ENCODE data around the gene UNC13C. TPM values are rescaled to one million over a fixed set of nuclear protein-coding genes. Genes with fewer than 3 reads are reported as not detected.
"Not testable (repeated sequence)": the region's sequence is repeated elsewhere in the genome, so short reads cannot be mapped to it uniquely, and the experiment has no call there.

The UNC13C gene
- 0.12 TPM for polyA plus RNA-seq (2013, experiment 1 of 2; ENCODE audit: insufficient read length)
- polyA plus RNA-seq (2013, experiment 2 of 2; ENCODE audit: insufficient read length), result not detected

DNA sequence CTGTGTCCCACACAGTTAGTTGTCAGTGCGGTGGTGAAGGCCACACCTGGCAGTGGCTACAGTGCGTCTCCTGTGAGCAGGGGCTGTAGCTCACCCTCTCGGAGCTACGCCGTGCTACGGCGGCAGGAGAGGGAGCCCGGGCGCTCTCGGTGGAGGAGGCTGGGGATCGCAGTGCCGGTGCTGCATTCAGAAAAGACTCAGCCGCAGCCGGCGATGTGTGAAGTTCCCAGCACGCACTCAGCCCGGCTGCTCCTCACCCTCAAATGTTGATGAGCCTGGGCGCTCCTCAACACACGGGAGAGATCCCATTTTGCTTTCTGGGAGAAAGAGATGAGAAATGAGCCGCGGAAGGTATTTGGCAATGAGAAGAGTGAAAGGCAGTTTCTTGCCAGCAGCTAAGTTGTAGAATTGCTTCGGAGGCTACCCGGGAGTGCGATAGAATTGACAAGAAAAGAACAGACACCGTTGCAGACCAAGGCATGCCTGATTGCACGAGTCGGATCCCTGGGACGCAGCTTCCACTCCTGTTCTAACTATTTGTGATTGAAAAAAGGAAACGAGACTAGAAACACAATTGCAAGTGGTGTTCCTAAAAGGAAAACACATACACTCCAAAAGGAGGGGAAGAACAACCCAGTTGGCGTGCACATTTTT, at the start of gene UNC13C:
TSS of gene UNC13C (plus strand) at position 189 of the 654 bp plus-strand sequence. CDS start 34,463 bp downstream, outside the sequence.
- peak; percentile 2 for DNase-seq

DNA sequence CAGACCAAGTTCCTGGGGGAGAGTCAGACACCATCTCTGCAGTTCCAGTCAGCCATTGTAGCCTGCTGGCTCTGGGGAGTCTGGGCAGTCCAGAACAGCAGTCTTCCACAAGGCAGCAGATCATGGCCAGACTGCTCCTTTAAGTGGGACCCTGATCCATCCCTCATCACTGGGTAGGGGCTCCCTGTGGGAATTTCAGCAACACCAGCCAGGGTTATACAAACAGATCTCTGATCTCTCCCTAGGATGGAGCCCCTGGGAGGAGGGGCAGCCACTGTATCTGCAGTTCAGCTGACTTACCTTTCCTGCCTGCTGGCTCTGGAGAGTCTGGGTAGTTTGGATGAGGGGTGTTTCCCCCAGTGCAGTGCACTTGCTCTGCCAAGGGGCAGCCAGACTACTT, 42.1 kb upstream of the UNC13C start:
- DNase-seq, result no peak

DNA sequence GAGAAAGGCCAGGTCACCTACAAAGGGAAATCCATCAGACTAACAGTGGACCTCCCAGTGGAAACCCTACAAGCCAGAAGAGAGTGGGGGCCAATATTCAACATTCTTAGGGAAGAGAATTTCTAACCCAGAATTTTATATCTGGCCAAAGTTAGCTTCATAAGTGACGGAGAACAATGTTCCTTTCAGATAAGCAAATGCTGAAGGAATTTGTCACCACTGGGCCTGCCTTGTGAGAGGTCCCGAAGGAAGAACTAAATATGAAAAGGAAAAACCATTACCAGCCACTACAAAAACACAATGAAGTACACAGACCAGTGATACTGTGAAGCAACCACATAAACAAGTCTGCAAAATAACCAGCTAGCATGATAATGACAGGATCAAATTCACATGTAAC, 40.6 kb upstream of the UNC13C start:
- not testable (repeated sequence) for DNase-seq

DNA sequence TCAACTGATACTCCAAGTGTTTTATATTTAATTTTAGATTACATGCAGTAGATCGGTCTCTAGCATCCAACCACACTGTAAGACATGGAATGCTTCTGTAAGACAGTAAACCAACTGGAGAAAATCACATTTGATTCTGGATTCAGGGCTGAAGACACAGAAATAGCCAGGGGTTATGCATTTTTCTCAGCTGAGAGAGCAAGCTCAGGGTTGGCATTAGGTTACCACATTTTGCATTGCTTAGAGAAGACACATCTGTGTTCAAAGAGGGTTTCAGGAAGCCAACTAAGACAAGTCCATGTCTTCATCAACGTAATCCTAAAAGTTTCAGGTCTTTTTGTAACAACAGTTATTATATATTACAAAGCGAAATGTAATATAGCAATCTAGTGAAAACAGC, 27.7 kb upstream of the UNC13C start:
- no peak for DNase-seq

DNA sequence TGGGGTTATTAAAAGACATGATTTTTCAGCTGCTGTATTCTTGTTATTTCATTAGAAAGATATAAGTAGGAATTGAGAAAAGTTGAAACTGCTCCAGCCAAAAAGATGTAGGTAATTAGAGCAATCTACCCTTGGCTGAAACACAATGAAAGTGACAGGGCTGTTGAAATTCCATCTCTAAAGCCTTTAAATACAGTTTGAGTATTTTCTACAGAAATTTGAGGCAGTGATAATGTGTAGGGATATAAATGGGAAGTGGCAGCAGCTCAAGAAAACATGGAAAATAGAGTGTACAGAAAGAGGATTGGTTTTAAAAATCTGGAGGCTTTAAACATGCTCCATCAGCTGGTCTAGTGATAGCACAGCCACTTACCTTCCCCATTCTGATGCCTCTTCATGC, 22.8 kb upstream of the UNC13C start:
- no peak for DNase-seq

DNA sequence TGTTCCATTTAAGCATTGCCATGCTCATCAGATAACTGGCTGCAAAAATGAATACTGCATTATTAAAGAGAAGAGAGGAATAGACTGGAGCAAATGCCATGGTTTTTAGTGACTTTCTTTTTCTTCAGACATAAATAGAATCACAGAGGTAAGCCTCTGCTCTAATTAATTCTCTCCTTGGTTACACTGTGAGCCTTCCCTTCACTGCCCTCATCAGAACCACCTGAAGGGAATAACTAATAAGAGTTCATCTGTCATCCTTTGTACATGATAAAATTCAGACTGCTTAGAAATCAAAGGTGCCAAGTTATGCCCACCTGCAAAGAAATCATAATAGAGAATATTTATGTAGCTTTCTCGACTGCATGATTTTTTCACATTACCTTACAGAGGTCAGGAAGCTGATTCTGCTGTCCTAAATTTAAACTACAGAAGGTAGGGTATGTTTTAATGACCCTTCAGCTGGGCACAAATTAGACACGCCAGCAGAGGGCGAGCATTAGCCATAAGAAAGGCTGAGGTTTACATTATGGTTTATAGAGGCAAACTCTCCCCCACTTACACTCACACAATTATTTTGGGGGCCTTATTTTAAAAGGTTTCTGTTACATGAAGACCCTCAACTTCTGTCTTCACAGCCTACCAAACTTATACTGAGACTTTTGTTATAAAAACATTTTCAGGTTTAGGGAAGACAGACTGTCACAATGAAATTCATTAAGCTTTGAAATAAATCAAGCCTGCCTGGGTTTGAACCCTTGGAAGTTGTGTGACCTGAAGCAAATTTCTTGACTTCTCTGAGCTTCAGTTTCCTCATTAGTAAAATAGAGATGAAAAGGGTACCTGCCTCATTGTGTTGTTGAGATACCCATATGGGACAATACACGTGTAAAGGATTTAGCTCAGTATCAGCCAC, 15.3 kb upstream of the UNC13C start:
- peak; percentile 3 for DNase-seq

DNA sequence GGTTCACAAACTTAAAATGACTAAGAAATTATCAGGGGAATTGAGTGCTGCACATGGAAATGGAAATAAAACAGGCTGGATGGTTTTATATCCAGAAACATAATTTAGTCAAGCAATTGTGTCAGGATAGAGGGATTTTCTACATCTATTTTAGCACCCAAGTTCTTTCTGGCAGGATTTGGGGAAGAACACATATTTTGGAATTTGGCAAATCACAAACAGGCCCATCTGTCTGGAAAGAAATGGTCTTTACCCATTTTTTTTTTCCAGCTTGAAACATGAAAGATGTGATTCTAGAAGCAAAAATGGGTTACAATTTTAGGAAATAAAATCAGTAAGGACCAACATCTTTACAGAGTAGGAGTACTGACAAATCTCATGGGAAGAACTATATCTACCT, 14.4 kb upstream of the UNC13C start:
- DNase-seq, result no peak

DNA sequence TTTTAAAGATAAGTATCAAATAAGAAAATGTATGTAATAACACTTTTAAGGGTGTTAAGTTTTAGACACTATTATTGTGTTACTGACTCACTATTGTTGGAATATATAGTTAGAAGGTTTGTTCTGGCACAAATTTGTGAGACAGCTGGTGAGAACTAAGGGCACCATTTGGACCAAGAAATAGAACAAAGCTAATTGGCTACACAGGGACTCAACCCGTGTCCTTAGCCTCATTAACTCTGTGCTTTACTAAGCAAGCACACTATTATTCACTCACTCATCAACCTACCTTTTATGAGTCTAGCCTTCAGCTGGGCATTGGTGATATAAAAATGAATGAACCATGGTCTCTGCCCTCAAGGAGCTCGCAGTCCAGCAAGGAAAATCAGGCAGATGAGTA, 4.1 kb upstream of the UNC13C start:
- DNase-seq, result no peak

DNA sequence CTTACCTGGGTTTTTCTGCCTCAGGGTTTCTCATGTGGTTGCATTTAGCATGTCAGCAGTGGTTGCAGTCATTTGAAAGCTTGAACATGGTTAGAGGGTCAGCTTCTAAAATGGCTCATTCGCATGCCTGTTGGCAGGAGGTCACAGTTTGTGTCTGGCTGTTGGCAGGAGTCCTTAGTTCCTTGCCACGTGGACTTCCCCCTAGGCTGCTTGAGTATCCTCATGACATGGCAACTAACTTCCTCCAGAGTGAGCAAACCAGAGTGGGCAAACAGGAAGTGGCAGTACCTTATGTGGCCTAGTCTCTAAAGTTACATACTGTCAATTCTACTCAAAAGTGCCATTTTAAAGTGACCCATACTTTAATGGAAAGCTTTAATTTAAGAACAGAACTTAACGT, 3.4 kb upstream of the UNC13C start:
- no peak for DNase-seq

DNA sequence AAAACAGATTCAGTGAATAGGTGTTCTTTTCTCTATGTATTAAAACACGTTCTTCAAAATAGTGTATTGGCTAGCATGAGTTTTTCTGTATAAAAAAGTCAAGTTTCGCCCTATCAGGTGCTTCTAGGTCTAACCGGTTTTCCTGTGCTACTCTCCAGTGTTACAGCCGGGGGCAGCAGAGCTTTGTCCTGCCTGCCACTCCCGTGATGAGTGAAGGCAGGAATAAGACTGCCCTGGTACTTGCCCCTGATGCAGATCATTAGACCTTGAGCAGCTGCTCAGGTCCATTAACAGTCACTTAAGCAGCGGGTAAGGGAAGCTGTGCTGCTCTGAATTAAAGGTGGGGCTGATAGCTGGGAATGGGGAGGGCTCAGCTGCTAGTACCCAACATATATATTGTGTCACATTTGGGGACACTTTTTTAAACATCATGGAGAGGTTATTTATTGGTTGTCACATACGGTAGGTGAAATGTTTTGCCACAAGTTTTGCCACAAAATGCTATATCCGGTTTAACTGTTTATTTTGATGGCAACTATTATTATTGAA, 1.3 kb upstream of the UNC13C start:
- no peak for DNase-seq

DNA sequence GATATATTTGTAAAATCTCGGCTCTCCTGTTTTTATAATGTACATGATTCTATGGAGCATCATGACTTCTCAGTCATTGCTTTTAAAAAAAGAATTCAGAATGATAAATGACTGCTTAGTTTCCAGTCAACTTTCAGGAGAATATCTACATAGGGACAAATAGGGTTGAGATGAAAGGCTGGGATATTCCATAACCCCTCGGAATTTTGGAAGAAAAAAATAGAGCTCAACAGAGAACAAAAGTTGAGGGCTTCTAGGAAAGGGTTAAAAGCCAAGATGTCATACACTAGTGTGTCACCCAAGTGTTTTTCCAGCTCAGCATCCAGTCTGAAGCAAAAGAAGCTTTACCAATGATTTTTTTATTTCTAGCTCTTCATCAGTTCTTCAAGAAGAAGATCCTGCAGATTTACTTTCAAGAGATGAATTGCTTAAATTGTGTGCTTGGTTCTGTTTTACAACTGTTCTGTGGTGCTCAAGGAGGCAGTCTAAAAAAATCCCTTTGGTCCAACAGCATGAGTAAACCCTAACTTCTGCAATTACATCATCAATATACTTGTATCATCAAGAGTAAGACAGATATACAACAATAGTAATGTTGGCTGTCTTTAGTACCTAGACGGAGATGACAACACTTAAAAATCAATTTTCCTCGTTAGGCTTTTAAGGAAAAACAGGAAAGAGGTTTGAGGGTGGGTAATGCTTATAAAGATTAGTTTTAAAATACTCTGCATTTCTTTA, 979 bp downstream of the UNC13C start:
- no peak for DNase-seq

DNA sequence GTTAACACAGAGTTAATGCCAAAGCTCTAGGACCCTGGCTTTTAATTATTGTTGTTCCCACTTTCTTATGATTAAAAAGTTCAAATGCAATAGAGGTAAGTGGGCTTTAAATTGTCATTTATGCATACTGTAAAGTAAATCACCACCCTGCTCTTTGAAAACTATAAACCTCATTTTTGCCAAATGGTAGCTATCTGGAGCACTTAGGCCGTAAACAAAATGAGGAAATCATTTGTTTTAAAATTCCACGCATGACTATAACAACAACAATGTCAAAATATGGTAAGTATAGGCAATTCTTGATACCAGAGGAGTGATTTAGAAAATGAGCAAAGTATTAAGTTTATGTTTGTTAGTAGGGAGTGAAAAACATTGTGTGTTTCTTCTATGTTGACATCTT, 1.8 kb downstream of the UNC13C start:
- no peak for DNase-seq

DNA sequence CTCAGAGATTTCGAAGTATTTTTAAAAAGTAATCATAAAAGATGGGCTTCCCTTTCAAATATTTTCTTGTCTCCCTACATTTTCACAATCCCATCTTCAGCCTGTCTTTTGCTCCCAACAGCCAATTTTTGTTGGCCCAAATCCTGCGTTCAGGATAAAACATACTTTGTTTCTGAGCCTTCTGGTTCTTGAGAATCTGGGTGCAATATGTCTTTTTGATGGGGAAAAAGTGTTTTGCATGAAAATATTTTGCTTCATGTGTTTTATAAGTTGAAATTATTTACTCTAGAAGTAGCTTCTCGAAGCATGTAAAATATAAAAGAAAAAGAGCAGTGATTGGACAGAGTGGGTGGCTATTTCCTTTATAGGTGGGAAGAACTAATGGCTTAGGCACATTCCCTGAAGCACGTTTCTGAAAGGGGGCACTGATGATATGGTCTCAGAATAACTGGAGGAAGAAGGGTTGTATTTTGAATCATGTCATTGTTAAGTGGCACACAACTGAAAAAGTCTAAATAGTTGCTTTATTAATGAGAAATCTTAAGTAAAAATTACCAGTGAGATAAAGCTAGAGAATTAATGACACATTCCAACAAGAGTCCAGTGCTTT, 3.9 kb downstream of the UNC13C start:
- DNase-seq, result no peak

DNA sequence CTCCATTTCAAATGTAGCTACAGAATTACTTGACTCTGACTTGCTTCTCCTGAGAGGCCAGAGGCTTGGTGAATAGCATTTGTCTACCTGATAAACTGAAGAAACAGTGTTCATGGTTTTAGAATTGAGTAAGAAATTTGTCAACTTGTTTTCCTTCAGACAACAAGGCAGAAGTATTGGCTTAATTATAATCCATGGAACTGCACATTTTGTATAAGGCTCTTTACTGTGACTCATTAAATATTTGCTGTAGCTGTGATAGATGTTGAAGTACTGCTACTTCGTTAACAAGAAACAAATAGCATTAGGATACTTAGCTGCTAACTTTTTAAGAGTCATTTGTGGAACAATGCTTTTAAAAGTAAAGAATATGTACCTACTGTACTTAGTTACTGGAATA, 4.6 kb downstream of the UNC13C start:
- DNase-seq, result no peak

DNA sequence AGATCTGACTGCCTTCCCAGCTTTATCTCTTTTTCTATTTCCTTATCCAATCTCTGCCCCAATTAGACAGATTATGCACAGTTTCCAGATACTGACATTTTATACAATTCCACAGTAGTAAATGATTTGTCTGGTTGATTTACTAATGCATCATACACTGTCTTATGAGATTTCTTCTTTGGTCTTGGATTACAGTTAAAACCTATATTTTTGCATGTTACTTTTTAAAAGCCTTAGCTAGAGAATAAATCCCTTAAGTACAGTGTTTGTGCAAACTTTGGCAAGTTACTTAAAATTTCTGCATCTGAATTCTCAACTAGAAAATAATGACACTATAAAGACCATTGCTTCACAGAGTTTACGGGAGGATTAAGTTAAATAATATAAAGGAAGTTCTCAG, 6.0 kb downstream of the UNC13C start:
- no peak for DNase-seq

DNA sequence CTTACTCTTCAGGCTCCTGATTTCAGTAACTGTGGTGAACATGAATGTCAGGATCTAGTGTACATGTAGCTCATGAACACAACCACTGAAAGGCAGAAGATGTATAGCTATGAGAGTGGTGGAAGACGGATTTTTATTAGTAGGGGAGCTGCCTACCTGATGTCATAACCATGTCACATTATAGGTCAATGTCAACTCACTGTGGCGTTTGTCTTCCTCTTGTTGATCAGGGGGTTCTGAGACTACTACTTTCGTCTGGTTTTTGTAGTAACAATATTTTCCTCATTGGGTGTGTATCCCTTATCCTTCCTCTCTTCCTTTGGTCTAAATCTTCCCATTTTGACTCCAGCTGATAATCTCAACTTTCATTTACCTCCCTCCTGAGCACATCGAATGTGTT, 7.3 kb downstream of the UNC13C start:
- DNase-seq, result no peak

DNA sequence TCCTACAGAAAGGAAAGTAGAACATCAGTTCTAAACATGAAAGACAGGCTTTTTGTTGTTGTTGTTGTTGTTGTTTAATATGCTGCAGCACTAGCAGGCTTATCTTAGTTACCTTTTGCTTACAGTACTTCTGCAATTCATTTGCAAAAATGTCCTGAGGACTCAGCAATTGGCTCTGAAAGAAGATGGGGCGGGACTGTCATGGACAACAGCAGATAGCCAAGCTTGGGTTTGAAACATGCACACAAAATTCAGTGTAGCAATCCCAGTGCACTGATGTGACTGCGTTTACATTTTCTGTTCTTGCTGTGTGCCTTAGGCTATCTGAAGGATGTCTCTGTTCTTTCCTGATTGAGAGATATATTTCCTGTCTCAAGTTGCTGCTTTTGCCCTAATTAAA, 9.2 kb downstream of the UNC13C start:
- DNase-seq, result no peak

DNA sequence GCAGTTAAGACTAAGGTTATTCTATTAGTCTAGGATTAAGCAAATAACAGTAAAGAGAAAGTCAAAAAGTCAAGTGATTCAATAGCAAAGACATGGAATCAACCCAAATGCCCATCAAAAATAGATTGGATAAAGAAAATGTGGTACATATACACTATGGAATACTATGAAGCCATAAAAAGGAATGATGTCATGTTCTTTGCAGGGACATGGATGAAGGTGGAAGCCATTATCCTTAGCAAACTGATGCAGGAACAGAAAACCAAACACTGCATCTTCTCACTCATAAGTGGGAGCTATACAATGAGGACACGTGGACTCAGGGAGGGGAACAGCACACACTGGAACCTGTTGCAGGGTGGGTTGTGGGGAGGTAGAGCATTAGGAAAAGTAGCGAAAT, 29.0 kb downstream of the UNC13C start:
- no peak for DNase-seq

DNA sequence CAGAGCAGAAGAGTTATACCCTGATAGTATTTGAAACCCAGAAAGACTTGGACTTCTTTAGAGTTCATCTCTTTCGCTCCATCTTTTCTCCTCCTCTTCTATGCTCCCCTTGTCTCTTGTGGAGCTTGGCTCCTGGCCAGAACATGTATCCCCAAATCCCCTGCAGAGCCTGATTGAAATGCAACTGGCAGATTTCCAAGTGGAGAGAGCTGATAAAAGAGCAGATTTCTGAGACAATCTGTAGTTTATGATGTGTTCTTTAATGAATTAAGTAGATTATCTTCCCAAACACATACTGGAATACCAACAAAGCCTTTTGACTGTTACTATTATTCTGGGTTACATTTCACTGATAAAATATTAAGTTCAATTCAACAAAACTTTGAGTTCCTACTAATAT, 33.4 kb downstream of the UNC13C start:
- no peak for DNase-seq

DNA sequence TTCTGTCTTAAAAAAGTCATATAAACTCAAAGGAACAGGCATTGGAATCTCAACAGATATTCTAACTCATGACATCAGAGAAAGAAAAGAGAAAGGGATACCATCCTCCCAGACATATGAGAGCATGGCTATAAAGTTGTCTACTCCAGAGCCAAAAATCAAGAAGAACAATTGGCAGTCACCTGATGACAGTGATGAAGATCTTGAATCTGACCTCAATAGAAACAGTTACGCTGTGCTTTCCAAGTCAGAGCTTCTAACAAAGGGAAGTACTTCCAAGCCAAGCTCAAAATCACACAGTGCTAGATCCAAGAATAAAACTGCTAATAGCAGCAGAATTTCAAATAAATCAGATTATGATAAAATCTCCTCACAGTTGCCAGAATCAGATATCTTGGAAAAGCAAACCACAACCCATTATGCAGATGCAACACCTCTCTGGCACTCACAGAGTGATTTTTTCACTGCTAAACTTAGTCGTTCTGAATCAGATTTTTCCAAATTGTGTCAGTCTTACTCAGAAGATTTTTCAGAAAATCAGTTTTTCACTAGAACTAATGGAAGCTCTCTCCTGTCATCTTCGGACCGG, 35.9 kb downstream of the UNC13C start:
- no peak for DNase-seq

DNA sequence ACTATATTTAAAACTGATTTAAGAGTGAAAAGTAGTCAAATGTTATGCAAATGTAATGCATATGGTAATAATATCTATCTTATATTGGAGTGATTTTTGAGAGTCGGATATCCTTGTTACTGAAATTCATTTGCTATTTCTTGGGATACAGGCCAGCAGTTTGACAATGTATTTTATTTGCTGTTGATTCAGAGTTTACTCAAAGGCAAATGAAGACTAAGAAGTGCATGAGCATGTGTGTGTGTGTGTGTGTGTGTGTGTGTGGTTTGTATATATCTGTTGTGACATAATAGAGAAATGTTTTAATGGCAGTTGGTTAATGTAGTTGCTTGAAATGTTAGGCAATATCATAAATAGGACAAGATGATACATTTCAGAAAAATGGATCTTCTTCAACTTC, 39.0 kb downstream of the UNC13C start:
- no peak for DNase-seq

DNA sequence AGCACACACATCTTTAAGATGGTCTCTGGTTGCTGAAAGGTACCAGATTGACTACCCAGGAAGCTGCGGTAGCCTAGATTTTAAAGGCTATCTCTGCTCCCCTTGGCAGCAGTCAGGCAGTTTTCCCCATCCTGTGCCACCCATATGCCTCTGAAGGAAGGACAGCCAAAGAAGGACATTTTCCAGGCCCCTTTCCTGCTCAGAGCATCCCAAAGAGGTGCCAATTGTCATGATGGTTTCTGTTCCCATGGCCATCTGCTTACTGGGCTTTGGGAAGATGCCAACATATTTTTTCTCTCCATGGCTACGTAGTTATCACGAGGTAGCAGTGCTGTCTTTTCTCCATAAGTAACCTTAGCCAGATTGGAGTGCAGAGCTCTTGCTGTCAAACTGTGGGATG, 39.7 kb downstream of the UNC13C start:
- no peak for DNase-seq

All from fibroblast of skin of back (primary cell).